IPS-18c (cell line): Measurements from ENCODE around the gene MTFMT.

Experiments
- H3K4me3 ChIP-seq: 2 replicates; pipeline ENCODE4 v1.7.0; 2013; ENCODE audit warnings: low read depth, mild to moderate bottlenecking, low read length, moderate library complexity; ENCODE audit not compliant: insufficient read depth
- H3K9me3 ChIP-seq: one replicate; pipeline ENCODE4 v1.6.1; 2013; ENCODE audit warnings: mild to moderate bottlenecking, low read length, moderate library complexity; ENCODE audit not compliant: control insufficient read depth, insufficient read depth

The MTFMT gene

GRCh38 chr15:65066001-65066634 is 36.7 kb upstream of the MTFMT start:
- Histone ChIP-seq H3K4me3 (no peak overlapping the region), H3K9me3 (no peaks in the 10 kb centered on the region)

GRCh38 chr15:65062726-65063125 is 33.3 kb upstream of the MTFMT start:
- H3K9me3 ChIP-seq: peaks cover 2% of the 10 kb centered on the region
- no peak overlapping the region for H3K4me3 ChIP-seq

GRCh38 chr15:65062061-65062460 is 32.6 kb upstream of the MTFMT start:
- no peak overlapping the region for H3K4me3 ChIP-seq
- H3K9me3 ChIP-seq: peaks cover 2% of the 10 kb centered on the region

GRCh38 chr15:65060641-65061397 is 31.4 kb upstream of the MTFMT start:
- Histone ChIP-seq H3K9me3 (peaks cover 2% of the 10 kb centered on the region), H3K4me3 (no peak overlapping the region)

GRCh38 chr15:65059931-65060596 is 30.6 kb upstream of the MTFMT start:
- Histone ChIP-seq H3K4me3 (no peak overlapping the region), H3K9me3 (peaks cover 2% of the 10 kb centered on the region)

- no peak overlapping the region for H3K4me3 ChIP-seq
- H3K9me3 ChIP-seq: peaks cover 2% of the 10 kb centered on the region
These were observed 29.9 kb upstream of the MTFMT start for GRCh38 chr15:65059369-65059750.

GRCh38 chr15:65058394-65059368 is 29.2 kb upstream of the MTFMT start:
- peaks cover 2% of the 10 kb centered on the region for H3K9me3 ChIP-seq
- H3K4me3 ChIP-seq: no peak overlapping the region

- H3K9me3 ChIP-seq: peaks cover 2% of the 10 kb centered on the region
- no peak overlapping the region for H3K4me3 ChIP-seq
These were observed 28.1 kb upstream of the MTFMT start for GRCh38 chr15:65057549-65057940.

- H3K4me3 ChIP-seq: no peak overlapping the region
- peaks cover 2% of the 10 kb centered on the region for H3K9me3 ChIP-seq
These were observed 27.6 kb upstream of the MTFMT start for GRCh38 chr15:65056868-65057548.

GRCh38 chr15:65056106-65056505 is 26.7 kb upstream of the MTFMT start:
- Histone ChIP-seq H3K4me3 (no peak overlapping the region), H3K9me3 (peaks cover 2% of the 10 kb centered on the region)

- H3K4me3 ChIP-seq: no peak overlapping the region
These were observed 25.9 kb upstream of the MTFMT start for GRCh38 chr15:65055201-65055870.

GRCh38 chr15:65054333-65055200 is 25.1 kb upstream of the MTFMT start:
- Histone ChIP-seq H3K4me3 (no peak overlapping the region), H3K9me3 (peaks cover 2% of the 10 kb centered on the region)

More at GRCh38 chr15:65055201-65055870, 25.9 kb upstream of the MTFMT start:
- H3K9me3 ChIP-seq: peaks cover 2% of the 10 kb centered on the region

GRCh38 chr15:65052956-65053355 is 23.5 kb upstream of the MTFMT start:
- no peak overlapping the region for H3K4me3 ChIP-seq
- H3K9me3 ChIP-seq: peaks cover 2% of the 10 kb centered on the region

- Histone ChIP-seq H3K4me3 (no peak overlapping the region), H3K9me3 (no peaks in the 10 kb centered on the region)
These were observed 21.8 kb upstream of the MTFMT start for GRCh38 chr15:65051266-65051665.

- Histone ChIP-seq H3K9me3 (no peaks in the 10 kb centered on the region), H3K4me3 (no peak overlapping the region)
These were observed 20.8 kb upstream of the MTFMT start for GRCh38 chr15:65050270-65050669.
